Prostate gland (tissue), 2 donors: ENCODE results near the gene PRKACG.

Experiments used
- CTCF ChIP-seq, 4 experiments: fragments of 200-600 bp in 2 of 4; fragments of 450-650 bp in 2 of 4; sonication (generic) in 2 of 4; IDR thresholded peaks; 1 replicate in 3 of 4; 2 replicates in 1 of 4; pipeline ENCODE4 v1.5.1; 2016 to 2019; ENCODE audit warnings: antibody characterized with exemption in 4 of 4, mild to moderate bottlenecking in 2 of 4, moderate library complexity in 2 of 4
- POLR2AphosphoS5 ChIP-seq: sonication (generic); formaldehyde crosslinking; IDR thresholded peaks from one replicate; pipeline ENCODE4 v1.6.1; 2017; ENCODE audit warnings: antibody characterized with exemption

GRCh38 chr9:69034071-69034470 is 20.2 kb upstream of the PRKACG start:
- no peak for TF ChIP-seq POLR2AphosphoS5
- no peak for TF ChIP-seq CTCF (IDR thresholded peaks at IDR 0.05)
